Stimulated activated CD8-positive, alpha-beta memory T cell treated with anti-CD3 and anti-CD28 coated beads, Interleukin-4, amount 100 ng/mL, for 24 hours (primary cell): ENCODE measurements around the gene TSR1.

Source experiments
- DNase-seq: peaks from one replicate; pipeline ENCODE4 v3.0.0-alpha.2; 2020; ENCODE audit warnings: low read depth

The TSR1 gene

DNA sequence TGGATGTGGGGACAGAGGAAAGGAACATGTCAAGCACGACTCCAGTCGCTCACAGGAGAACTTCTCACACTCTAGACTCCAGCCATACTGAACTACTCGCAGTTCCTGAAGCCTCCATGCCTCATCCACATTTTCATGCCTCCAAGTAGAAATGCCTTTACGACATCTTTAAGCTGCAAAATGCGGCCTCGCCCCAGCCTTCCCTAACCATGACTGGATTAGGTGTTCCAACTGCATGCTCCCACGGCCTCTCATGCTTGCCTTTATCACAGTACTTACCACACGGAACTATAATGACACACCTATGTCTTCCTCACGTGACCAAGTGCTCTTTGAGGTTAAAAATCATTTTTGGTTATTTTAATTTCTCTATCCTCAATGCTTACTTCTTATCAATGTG, 56.5 kb downstream of the TSR1 start:
- DNase-seq: no peak

GRCh38 chr17:2277429-2278170, 58.7 kb downstream of the TSR1 start:
- no peak for DNase-seq

DNA sequence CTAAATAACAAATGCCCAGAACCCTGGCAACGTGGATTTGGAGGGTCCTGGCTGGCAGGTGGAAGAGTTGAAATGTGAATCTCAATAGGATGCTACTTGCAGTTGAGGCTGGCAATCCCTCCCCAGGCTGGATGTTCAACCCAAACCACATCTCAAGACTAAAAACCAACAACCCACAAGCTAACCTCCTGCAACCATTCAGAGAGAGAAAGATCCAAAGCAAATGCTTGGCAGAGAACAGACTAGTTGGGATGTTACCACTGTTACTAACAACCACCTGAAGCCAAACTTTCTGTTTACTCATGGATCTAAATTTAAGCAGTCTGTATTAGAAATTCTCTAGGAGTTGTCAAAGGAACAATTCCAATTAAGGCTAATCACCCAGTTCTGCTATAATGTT, 60.5 kb downstream of the TSR1 start:
- no peak for DNase-seq

GRCh38 chr17:2274414-2274813, 61.8 kb downstream of the TSR1 start:
- DNase-seq: no peak
